ENCODE measurements around the gene LYSMD1. TPM values are rescaled to one million over a fixed set of nuclear protein-coding genes. Genes with fewer than 3 reads are reported as not detected.

The LYSMD1 gene
- total and polyA plus RNA-seq, 2 of the 8 experiments (the other 6 are each of a cell fraction or from before 2014, with no cell fraction given) = 2.4 to 6.0 TPM

- Histone ChIP-seq H3K4me3 (ENCODE audit: extremely low read depth in 1 of 4, insufficient read depth in 2 of 4, low read depth in 3 of 4, low read length in 4 of 4) (no peak overlapping the region), H3K27ac (ENCODE audit: low read depth, low read length) (no peak overlapping the region), H3K4me1 (replicated peaks in 1 of 4; ENCODE audit: control insufficient read depth in 3 of 4, insufficient read depth in 4 of 4, low read length in 3 of 4) (peaks cover 0 to 12% (median 8%) of the 10 kb centered on the region in 4 experiments; a peak in 5 of 7 replicates), H3K36me3 (ENCODE audit: control insufficient read depth in 2 of 4, insufficient read depth in 4 of 4, low read length in 3 of 4) (peaks cover 0 to 10% (median 2%) of the 10 kb centered on the region in 4 experiments; a peak in 3 of 8 replicates), H4K5ac (ENCODE audit: insufficient read length, low read depth, low read length) (no peak overlapping the region), H3K79me2 (ENCODE audit: control insufficient read depth in 1 of 2, insufficient read depth in 2 of 2, low read length in 2 of 2) (no peaks in the 10 kb centered on the region), H3K18ac (ENCODE audit: extremely low read depth, low read length) (no peak overlapping the region), H3K9ac (replicated peaks in 1 of 4; ENCODE audit: extremely low read depth in 1 of 4, low read depth in 3 of 4, low read length in 3 of 4) (no peak overlapping the region; a peak in 1 of 7 replicates), H3K9me3 (ENCODE audit: insufficient read depth in 2 of 2, low read depth in 1 of 2, low read length in 1 of 2) (no peaks in the 10 kb centered on the region), H3K4ac (replicated peaks; ENCODE audit: insufficient read length, low read depth, low read length) (no peak overlapping the region), H2BK12ac (ENCODE audit: low read depth, low read length) (no peak overlapping the region), H3K23me2 (ENCODE audit: low read depth, low read length) (peaks cover 15% of the 10 kb centered on the region), H3K23ac (ENCODE audit: insufficient read length) (no peak overlapping the region), H4K20me1 (replicated peaks in 1 of 2; ENCODE audit: control insufficient read depth in 1 of 2, insufficient read depth in 2 of 2, low read length in 2 of 2) (peaks cover 3 to 4% of the 10 kb centered on the region in 2 experiments), H2BK120ac (replicated peaks; ENCODE audit: low read depth, low read length) (no peak overlapping the region), H2BK5ac (ENCODE audit: low read depth, low read length) (no peak overlapping the region), H4K91ac (replicated peaks; ENCODE audit: insufficient read length, low read length) (no peak overlapping the region), H2BK15ac (ENCODE audit: low read length) (no peak overlapping the region), H2AK5ac (ENCODE audit: low read depth, low read length) (no peak overlapping the region), H4K8ac (ENCODE audit: extremely low read depth, insufficient read depth, low read length) (no peak overlapping the region), H3K79me1 (ENCODE audit: low read depth, low read length) (no peaks in the 10 kb centered on the region), H2AFZ (ENCODE audit: low read length) (no peak overlapping the region), H3K27me3 (replicated peaks in 1 of 4; ENCODE audit: control insufficient read depth in 3 of 4, extremely low read depth in 1 of 4, insufficient read depth in 3 of 4, low read length in 3 of 4) (peaks cover 0 to 28% (median 20%) of the 10 kb centered on the region in 4 experiments; a peak in 5 of 7 replicates), H3K14ac (ENCODE audit: insufficient read length) (no peak overlapping the region), H2BK20ac (ENCODE audit: low read length) (no peak overlapping the region), H3K56ac (replicated peaks; ENCODE audit: insufficient read length, low read depth, low read length) (no peak overlapping the region), H3K4me2 (ENCODE audit: insufficient read depth in 1 of 2, low read depth in 2 of 2, low read length in 2 of 2) (no peak overlapping the region; a peak in 1 of 4 replicates)
- ChIA-PET CTCF (ENCODE audit: partially characterized antibody) (interaction anchor here (0.9 to 7.9 kb wide), 10 partner anchors 8 to 110 kb away, joined by 3 to 94 read pairs (median 4); partner anchors contain the start of genes TMOD4 and TNFAIP8L2), POLR2A (ENCODE audit: partially characterized antibody) (interaction anchor here (0.6 to 9.8 kb wide), 6 partner anchors 9 to 96 kb away, joined by 3 to 124 read pairs (median 4); partner anchors contain the start of genes C1orf56, SEMA6C and VPS72)
- DNase-seq (ENCODE audit: low read depth in 1 of 2, low spot score in 2 of 2) (no peak), FAIRE-seq (no peak)
- TF ChIP-seq CREB1 (IDR thresholded peaks at IDR 0.05) (no peak), KDM4A (IDR thresholded peaks at IDR 0.05; ENCODE audit: low read depth, low read length, severe bottlenecking) (no peak)
- 95% methylated on average over 3 of the region's 3 CpGs; no CpG with 5 or more reads in 1 of the 2 experiments for WGBS, 2 experiments (ENCODE audit: extremely low coverage in 1 of 2, insufficient coverage in 1 of 2, insufficient read length in 1 of 2, insufficient replicate concordance in 2 of 2, low coverage in 1 of 2, low lambda C conversion rate in 2 of 2, missing lambda C conversion rate in 1 of 2)
Measured at GRCh38 chr1:151134396-151134795, 31.3 kb downstream of the LYSMD1 start.
